ENCODE measurements around the gene HTT. TPM values are rescaled to one million over a fixed set of nuclear protein-coding genes. Genes with fewer than 3 reads are reported as not detected.
"Not testable (repeated sequence)": the region's sequence is repeated elsewhere in the genome, so short reads cannot be mapped to it uniquely, and the experiment has no call there.

The HTT gene
- total and polyA plus RNA-seq, 12 donors: 16.1 to 77.1 (median 47.1) TPM

- intact Hi-C loops (cut with DNase I): no loop called here
- H3K27me3 ChIP-seq: no peaks in the 10 kb centered on the region
- no peak overlapping the region for H3K27ac ChIP-seq
- H3K36me3 ChIP-seq (replicated peaks in 1 of 2): peaks cover 0 to 62% of the 10 kb centered on the region in 2 donors
- no peaks in the 10 kb centered on the region for H3K4me1 ChIP-seq (replicated peaks in 1 of 2)
- no peak for DNase-seq
- no peaks in the 10 kb centered on the region for H3K9me3 ChIP-seq (replicated peaks in 1 of 3)
- H3K4me3 ChIP-seq: no peak overlapping the region
- TF ChIP-seq POLR2A (IDR thresholded peaks at IDR 0.05) (no peak), CTCF (IDR thresholded peaks at IDR 0.05) (no peak)
Observed at GRCh38 chr4:3148926-3149325, 74.4 kb downstream of the HTT start.

GRCh38 chr4:3151238-3151637 lies 76.8 kb downstream of the HTT start:
- H3K4me3 ChIP-seq; intact Hi-C loops (cut with DNase I); H3K27me3 ChIP-seq; H3K27ac ChIP-seq; H3K9me3 ChIP-seq (replicated peaks in 1 of 3); DNase-seq; H3K4me1 ChIP-seq (replicated peaks in 1 of 2): not testable (repeated sequence)
- H3K36me3 ChIP-seq (replicated peaks in 1 of 2): peaks cover 0 to 64% of the 10 kb centered on the region in 2 donors
- WGBS, 4 donors: 67 to 89% (median 85%) methylated on average over 1 of the region's 1 CpG

GRCh38 chr4:3157366-3157765 lies 82.9 kb downstream of the HTT start:
- Histone ChIP-seq H3K27ac (no peak overlapping the region), H3K36me3 (replicated peaks in 1 of 2) (peaks cover 0 to 52% of the 10 kb centered on the region in 2 donors), H3K9me3 (replicated peaks in 1 of 3) (no peaks in the 10 kb centered on the region), H3K27me3 (no peaks in the 10 kb centered on the region), H3K4me1 (replicated peaks in 1 of 2) (no peaks in the 10 kb centered on the region), H3K4me3 (no peak overlapping the region)
- no peak for DNase-seq
- no peak for TF ChIP-seq CTCF (IDR thresholded peaks at IDR 0.05)
- no peak for TF ChIP-seq POLR2A (IDR thresholded peaks at IDR 0.05)
- intact Hi-C loops (cut with DNase I): no loop called here
- 86 to 92% (median 91%) methylated on average over 4 of the region's 4 CpGs for WGBS, 4 donors

- intact Hi-C loops (cut with DNase I): no loop called here
- no peak for DNase-seq
- Histone ChIP-seq H3K27me3 (no peaks in the 10 kb centered on the region), H3K4me1 (replicated peaks in 1 of 2) (no peaks in the 10 kb centered on the region), H3K36me3 (replicated peaks in 1 of 2) (peaks cover 0 to 48% of the 10 kb centered on the region in 2 donors), H3K27ac (no peak overlapping the region), H3K9me3 (replicated peaks in 1 of 3) (no peaks in the 10 kb centered on the region), H3K4me3 (no peak overlapping the region)
- TF ChIP-seq CTCF (IDR thresholded peaks at IDR 0.05) (no peak), POLR2A (IDR thresholded peaks at IDR 0.05) (no peak)
- WGBS, 4 donors: 87 to 97% (median 95%) methylated on average over 7 of the region's 7 CpGs
Observed at GRCh38 chr4:3158841-3159240, 84.4 kb downstream of the HTT start.

- no peak for DNase-seq
- H3K27me3 ChIP-seq: no peaks in the 10 kb centered on the region
- WGBS, 4 donors: 88 to 95% (median 90%) methylated on average over 7 of the region's 7 CpGs
- H3K4me3 ChIP-seq: no peak overlapping the region
- H3K9me3 ChIP-seq (replicated peaks in 1 of 3): no peaks in the 10 kb centered on the region
- TF ChIP-seq POLR2A (IDR thresholded peaks at IDR 0.05) (no peak), CTCF (IDR thresholded peaks at IDR 0.05) (no peak)
- no peaks in the 10 kb centered on the region for H3K4me1 ChIP-seq (replicated peaks in 1 of 2)
- H3K27ac ChIP-seq: no peak overlapping the region
- H3K36me3 ChIP-seq (replicated peaks in 1 of 2): peaks cover 0 to 34% of the 10 kb centered on the region in 2 donors
- intact Hi-C loops (cut with DNase I): no loop called here
Observed at GRCh38 chr4:3160438-3160837, 86.0 kb downstream of the HTT start.

- H3K27me3 ChIP-seq; intact Hi-C loops (cut with DNase I); H3K9me3 ChIP-seq (replicated peaks in 1 of 3); DNase-seq; H3K4me3 ChIP-seq; H3K27ac ChIP-seq; H3K4me1 ChIP-seq (replicated peaks in 1 of 2): not testable (repeated sequence)
- WGBS, 4 donors: 93 to 98% (median 96%) methylated on average over 4 of the region's 4 CpGs
- H3K36me3 ChIP-seq (replicated peaks in 1 of 2): peaks cover 0 to 34% of the 10 kb centered on the region in 2 donors
Observed at GRCh38 chr4:3161044-3161443, 86.6 kb downstream of the HTT start.

- H3K36me3 ChIP-seq (replicated peaks in 1 of 2); H3K4me1 ChIP-seq (replicated peaks in 1 of 2); intact Hi-C loops (cut with DNase I); H3K27ac ChIP-seq; H3K4me3 ChIP-seq; DNase-seq; H3K27me3 ChIP-seq; H3K9me3 ChIP-seq (replicated peaks in 1 of 3): not testable (repeated sequence)
- WGBS, 4 donors: 77 to 91% (median 85%) methylated on average over 1 to 6 of the region's 6 CpGs
Observed at GRCh38 chr4:3166434-3166833, 92.0 kb downstream of the HTT start.

Data from adrenal gland (tissue), 12 donors.